ENCODE results near the gene MMP20.

Gene MMP20

GRCh38 chr11:102592634-102593581 lies 32.2 kb downstream of the MMP20 start:
- DNase-seq (ENCODE audit: low read depth in 2 of 2), result no peak

- DNase-seq (ENCODE audit: low read depth in 2 of 2), result no peak
Observed at GRCh38 chr11:102592131-102592530, 33.0 kb downstream of the MMP20 start.

GRCh38 chr11:102591160-102591718 lies 33.9 kb downstream of the MMP20 start:
- DNase-seq (ENCODE audit: low read depth in 2 of 2), result no peak

DNA sequence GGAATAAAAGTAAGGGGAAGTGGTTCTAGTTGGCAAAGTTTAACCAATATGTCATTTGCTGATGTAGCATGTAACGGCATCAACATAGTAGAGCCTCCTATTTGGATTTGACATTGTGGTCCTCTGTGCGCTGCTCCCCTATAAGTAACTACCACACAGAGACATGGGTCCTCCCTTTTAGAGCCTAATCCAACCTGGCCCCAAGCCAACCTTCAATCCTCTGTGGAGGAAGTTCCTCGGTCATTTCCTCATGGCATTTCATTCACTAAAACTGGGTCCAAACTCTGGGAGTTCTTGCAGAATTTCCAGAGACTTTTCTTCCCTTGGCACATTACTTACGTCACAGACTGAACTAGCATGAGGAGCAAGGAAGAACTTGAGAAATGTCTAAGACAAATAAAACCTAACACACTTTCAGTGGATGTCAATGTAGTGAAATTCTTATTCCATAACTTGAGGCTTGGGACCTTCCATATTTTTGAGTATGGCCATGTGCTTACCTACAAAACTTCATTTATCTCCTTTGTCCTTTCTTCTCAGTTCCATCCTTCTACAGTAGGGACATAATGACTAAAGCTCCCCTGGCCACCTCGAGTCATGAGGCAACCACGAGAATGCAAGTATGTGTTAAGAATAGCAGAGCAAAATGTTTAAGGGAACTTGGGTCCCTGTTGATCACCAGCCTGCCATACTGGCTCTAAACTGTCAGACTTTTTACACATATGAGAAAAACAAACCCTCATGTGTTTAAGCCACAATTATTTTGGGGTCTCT lies 34.7 kb downstream of the MMP20 start:
- DNase-seq (ENCODE audit: low read depth in 2 of 2), result no peak

DNA sequence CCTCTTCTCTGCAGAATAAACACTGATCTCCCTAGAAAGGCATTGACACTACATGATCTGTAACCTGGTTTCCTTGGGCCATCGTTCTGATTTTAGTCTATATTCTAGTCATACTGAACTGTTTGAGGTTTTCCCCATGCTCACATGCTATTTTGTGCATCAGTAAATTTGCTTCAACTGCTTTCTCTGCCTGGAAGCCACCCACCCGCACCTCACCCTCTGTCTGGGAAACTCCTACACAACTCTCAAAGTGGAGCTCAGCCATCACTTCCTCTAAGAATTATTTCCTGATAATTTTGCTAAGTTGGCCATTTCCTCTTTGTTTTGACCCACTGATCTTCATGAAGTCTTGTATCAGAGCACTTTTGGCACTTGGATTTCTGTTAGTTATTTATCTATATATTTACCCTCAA lies 36.1 kb downstream of the MMP20 start:
- DNase-seq (ENCODE audit: low read depth in 2 of 2), result no peak

DNA sequence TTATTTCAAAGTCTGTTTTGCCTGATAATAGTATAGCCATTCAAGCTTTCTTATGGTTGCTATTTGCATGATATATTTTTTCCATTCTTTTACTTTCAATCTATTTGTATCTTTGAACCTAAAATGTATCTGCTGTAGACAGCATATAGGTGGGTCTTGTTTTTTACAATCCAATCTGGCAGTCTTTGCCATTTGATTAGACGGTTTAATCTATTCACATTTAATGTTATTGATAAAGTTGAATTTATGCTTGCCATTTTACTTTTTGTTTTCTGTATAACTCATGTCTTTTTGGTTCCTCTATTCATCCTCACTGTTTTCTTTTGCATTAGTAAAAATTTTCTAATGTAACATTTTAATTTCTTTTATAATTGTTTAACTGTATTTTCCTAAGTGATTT lies 37.4 kb downstream of the MMP20 start:
- DNase-seq (ENCODE audit: low read depth in 2 of 2), result no peak

DNA sequence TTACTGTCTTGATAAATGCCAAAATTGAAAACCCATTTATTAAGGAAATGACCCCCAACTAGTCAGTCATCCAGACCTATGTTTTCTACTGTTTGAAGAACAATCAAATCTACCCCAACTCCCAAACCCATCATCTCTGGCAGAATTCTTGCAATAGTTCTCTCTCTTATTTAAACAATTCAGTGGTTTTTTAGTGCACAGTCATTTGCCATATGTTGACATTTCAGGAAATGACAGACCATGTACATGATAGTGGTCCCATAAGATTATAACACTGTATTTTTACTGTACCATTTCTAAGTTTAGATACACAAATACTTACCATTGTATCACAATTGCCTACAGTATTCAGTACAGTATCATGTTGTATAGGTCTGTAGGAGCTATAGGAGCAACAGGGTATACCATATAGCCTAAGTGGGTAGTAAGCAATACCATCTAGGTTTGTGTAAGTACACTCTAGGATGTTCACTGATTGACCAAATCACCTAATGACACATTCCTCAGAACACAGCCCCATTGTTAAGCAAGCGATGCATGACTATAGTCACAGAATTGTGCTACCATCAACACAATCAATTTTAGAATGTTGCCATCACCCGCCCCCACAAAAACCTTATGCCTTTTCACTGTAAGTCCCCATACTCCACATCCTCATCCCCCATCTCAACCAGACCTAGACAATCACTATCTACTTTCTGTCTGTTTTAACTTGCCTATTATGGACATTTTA lies 41.8 kb downstream of the MMP20 start:
- no peak for DNase-seq (ENCODE audit: low read depth in 2 of 2)

GRCh38 chr11:102582140-102582539 lies 43.0 kb downstream of the MMP20 start:
- no peak for DNase-seq (ENCODE audit: low read depth in 2 of 2)

GRCh38 chr11:102581066-102581465 lies 44.1 kb downstream of the MMP20 start:
- DNase-seq (ENCODE audit: low read depth in 2 of 2), result no peak

- DNase-seq (ENCODE audit: low read depth in 2 of 2), result no peak
Observed at GRCh38 chr11:102580185-102580951, 44.8 kb downstream of the MMP20 start.

DNA sequence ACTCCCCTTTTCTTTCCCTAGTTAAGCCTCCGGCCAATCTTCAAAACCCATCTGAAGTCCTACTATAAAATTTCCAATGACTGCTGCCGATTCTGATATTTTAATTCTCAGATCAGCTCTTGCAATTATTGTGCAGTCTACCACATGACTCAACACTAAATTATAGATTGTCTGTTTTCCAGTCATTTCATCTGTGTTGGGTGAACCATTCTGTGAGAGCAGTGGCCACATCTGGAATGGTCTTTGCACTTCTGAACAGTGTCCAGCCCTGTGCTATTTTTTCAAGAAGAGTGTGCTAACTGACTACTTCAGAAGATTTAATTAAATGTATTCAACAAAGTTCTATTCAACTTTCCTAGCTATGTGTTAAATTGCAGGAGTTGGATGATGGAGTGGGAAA lies 47.4 kb downstream of the MMP20 start:
- DNase-seq (ENCODE audit: low read depth in 2 of 2), result no peak

DNA sequence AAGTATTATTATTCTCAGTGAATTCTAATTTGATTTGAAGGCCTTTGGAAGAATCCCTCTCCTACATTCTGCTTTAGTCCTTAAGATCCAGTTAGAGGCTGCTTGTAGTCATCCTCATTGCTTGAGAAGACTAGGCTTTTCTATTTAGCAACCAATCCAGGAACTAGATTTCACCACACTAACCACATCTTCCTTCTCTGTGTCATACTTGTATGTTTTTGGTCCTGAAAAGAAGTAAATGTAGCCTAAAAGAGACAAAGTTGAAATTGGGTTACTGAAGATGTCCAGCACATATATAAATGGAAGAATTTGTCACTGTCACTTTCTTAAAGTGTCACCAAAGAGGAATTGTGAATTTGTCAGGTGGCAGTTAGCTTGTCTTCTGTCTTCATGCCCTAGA lies 48.0 kb downstream of the MMP20 start:
- DNase-seq (ENCODE audit: low read depth in 2 of 2), result no peak

DNA sequence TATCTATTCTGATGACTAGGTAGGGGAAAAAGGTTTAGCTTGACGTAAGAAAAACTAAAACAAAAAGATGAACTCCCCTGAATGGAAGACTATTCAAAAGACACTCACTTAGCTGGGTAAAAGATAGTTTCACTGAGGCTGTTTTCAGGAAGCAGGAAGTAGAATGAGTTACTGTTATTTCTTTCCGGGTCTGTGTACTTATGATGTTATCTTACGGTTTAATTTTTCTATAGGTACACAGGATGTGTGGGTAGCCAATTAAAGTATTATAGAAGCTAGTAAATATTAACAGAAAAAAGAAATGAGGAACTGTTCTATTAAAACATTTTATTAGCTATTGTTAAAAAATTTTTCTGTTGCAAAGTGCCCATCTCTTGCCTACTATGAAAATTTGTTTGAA lies 48.8 kb downstream of the MMP20 start:
- no peak for DNase-seq (ENCODE audit: low read depth in 2 of 2)

- no peak for DNase-seq (ENCODE audit: low read depth in 2 of 2)
Observed at GRCh38 chr11:102575012-102575411, 50.1 kb downstream of the MMP20 start.

DNA sequence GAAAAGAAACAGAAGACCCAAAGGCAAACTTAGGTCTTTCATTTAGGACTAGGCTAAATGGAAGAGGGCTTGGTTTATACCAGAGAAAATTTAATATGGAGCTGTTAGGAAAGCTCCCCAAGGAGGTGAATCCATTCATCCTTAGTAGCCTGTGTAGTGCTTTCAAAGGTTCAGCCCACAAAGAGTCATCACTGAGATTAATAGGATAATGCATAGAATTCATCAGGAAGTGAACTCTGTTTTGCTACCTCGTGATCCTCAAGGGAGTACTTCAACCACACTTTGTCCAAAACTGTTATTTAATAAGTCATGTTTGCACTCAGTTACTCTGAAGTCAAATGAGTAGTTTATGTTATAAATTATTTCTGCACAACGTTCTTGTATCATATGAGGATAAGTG lies 51.3 kb downstream of the MMP20 start:
- no peak for DNase-seq (ENCODE audit: low read depth in 2 of 2)

DNA sequence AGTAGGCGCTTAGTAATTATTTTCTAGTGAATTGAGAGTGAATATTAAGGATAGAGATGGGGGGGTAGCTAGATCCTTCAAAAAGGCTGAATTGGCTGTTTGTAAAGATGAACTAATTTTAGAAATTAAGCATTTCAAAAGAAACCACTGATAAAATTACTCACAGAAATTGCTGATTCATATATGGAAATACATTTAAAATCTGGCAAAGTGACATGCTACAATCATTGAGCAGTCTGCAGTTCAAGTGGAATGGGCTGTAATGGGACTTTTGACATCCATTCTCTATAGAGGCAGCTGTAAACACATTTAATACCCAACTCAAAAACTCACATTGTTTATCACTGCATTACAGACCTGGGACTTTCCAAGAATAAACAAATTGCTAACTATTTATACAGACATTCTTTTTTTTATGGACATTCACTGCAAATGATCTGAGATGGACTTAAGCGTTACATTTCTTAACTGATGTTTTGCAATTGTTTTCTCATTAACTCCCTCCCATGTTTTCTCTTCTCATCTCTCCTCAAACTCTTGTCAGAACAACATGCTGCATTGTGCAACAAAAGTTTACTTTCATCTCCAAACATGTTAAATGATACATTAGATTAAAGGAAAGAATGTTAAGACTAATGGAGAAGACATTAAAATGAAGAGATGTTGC lies 52.4 kb downstream of the MMP20 start:
- DNase-seq (ENCODE audit: low read depth in 2 of 2), result no peak

- DNase-seq (ENCODE audit: low read depth in 2 of 2), result no peak
Observed at GRCh38 chr11:102568851-102569250, 56.3 kb downstream of the MMP20 start.

GRCh38 chr11:102566112-102566511 lies 59.0 kb downstream of the MMP20 start:
- no peak for DNase-seq (ENCODE audit: low read depth in 2 of 2)

- DNase-seq (ENCODE audit: low read depth in 2 of 2), result no peak
Observed at GRCh38 chr11:102564110-102564509, 61.0 kb downstream of the MMP20 start.

DNA sequence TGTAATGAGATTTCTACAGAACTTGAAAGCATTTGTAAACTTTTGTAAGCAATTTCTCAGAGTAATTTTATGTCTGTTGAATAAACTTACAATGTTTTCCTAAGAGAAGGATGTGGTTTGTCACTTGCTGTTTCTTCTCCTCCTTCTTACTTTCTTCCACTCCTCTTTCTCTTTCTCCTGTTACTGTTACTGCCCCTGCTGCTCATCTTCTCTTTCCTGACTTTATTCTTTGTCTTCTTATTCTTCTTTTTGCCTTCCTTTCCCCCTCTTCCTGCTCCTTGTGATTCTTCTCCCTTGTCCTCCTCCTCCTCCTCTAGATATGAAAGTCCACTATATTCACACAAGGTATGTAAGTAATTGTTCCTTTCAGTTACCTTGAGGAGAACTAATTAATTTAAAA lies 63.5 kb downstream of the MMP20 start:
- no peak for DNase-seq (ENCODE audit: low read depth in 2 of 2)

Measured in stimulated activated CD4-positive, alpha-beta T cell treated with anti-CD3 and anti-CD28 coated beads, Interleukin-1b, Interleukin-23, amount 100 ng/mL, for 4 hours (primary cell).